Measurements from ENCODE around the gene NNAT.

NNAT gene

DNA sequence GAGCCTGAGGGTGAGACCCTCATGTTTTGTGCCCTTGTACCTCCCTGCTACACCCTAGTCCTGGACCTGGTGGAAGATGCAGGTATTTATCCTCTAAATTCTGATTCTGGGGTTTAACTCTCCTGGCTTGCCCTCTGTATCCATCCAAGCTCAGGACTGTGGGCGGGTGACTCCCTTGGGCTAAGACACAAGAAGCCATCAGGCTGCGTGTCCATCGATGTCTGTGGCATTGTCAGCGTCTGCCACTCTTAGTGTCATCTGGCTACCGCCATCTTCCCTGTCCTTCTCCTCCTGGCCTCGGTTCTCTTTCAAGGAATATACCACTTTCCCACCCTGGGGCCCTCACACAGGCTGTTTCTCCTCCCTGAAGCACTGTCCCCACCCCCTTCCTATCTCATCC lies 35.5 kb downstream of the NNAT start:
- DNase-seq = no peak
- H3K27me3 ChIP-seq (ENCODE audit: insufficient read depth, low read depth, severe bottlenecking) = no peaks in the 10 kb centered on the region
- H3K36me3 ChIP-seq = no peaks in the 10 kb centered on the region
- H3K4me3 ChIP-seq (ENCODE audit: low read depth, low read length) = no peak overlapping the region
- TF ChIP-seq, protein P1, sequence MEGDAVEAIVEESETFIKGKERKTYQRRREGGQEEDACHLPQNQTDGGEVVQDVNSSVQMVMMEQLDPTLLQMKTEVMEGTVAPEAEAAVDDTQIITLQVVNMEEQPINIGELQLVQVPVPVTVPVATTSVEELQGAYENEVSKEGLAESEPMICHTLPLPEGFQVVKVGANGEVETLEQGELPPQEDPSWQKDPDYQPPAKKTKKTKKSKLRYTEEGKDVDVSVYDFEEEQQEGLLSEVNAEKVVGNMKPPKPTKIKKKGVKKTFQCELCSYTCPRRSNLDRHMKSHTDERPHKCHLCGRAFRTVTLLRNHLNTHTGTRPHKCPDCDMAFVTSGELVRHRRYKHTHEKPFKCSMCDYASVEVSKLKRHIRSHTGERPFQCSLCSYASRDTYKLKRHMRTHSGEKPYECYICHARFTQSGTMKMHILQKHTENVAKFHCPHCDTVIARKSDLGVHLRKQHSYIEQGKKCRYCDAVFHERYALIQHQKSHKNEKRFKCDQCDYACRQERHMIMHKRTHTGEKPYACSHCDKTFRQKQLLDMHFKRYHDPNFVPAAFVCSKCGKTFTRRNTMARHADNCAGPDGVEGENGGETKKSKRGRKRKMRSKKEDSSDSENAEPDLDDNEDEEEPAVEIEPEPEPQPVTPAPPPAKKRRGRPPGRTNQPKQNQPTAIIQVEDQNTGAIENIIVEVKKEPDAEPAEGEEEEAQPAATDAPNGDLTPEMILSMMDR (IDR thresholded peaks at IDR 0.05; ENCODE audit: low read depth, low read length) = no peak
- no peak overlapping the region for H3K27ac ChIP-seq
- H3K9me3 ChIP-seq (ENCODE audit: severe bottlenecking) = no peaks in the 10 kb centered on the region

DNA sequence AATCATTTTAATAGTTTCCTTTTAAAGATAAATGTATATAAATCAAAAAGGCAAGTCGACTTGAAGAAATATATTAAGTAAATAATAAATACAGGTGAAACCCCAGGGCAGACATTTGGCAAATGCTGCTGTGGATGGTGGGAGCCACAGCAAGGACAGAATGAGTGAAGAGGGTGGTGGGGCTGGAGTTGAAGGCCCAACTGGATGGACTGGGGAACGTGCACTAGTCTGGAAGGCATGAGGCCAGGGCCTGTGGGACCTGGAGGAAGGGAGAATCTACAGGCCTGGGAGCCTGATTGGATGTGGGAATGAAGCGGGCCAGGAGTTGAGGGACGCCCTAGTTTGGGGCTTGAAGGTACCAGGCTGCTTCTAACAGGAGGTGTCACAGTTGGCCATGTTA lies 37.3 kb downstream of the NNAT start:
- no peak for DNase-seq
- TF ChIP-seq, protein P1 (IDR thresholded peaks at IDR 0.05; ENCODE audit: low read depth, low read length) = no peak
- no peaks in the 10 kb centered on the region for H3K27me3 ChIP-seq (ENCODE audit: insufficient read depth, low read depth, severe bottlenecking)

DNA sequence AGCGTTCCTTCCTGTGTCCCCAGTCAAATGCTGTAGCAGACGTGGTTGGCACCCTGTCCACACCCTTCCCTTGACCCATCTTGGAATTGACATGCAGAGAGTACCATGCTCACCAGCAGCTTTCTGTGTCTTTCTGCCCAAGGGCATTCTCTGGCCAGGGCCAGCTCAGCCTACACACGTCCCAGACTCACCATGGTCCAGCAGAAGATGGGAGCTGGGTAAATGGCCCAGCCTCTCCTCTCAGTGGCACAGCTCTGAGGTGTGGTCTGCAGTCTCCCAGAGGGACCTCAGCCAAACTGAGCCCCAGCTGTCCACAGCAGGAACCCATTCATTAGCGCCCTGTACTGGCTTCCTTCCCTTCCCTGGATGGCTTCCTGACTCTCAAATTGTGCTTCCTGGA lies 37.7 kb downstream of the NNAT start:
- Histone ChIP-seq H3K9me3 (ENCODE audit: severe bottlenecking) (no peaks in the 10 kb centered on the region), H3K36me3 (no peaks in the 10 kb centered on the region), H3K4me3 (ENCODE audit: low read depth, low read length) (no peak overlapping the region), H3K27ac (no peak overlapping the region), H3K27me3 (ENCODE audit: insufficient read depth, low read depth, severe bottlenecking) (no peaks in the 10 kb centered on the region)
- TF ChIP-seq, protein P1 (IDR thresholded peaks at IDR 0.05; ENCODE audit: low read depth, low read length) = no peak
- no peak for DNase-seq

More for the DNA sequence above, 37.3 kb downstream of the NNAT start:
- Histone ChIP-seq H3K4me3 (ENCODE audit: low read depth, low read length) (no peak overlapping the region), H3K27ac (no peak overlapping the region), H3K36me3 (no peaks in the 10 kb centered on the region), H3K9me3 (ENCODE audit: severe bottlenecking) (no peaks in the 10 kb centered on the region)

DNA sequence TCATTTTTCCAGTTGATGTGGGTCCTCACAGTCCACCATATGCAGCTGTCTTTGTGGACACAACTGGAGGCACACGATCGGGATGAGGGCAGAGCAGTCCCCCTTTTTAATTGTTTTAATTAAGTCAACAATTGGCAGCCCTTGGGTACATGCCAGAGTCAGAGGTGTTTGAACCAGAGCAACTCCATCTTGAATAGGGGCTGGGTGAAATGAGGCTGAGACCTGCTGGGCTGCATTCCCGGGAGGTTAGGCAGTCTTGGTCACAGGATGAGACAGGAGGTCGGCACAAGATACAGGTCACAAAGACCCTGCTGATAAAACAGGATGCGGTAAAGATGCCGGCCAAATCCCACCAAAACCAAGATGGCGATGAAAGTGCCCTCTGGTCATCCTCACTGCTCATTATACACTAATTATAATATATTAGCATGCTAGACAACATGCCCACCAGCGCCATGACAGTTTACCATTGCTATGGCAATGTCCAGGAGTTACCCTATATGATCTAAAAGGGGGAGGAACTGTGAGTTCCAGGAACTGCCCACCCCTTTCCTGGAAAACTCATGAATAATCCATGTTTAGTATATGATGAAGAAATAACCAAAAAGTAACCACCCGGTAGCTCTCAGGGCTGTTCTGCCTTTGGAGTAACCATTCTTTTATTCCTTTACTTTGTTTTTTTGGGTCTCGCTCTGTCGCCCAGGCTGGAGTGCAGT lies 38.4 kb downstream of the NNAT start:
- TF ChIP-seq, protein P1 (IDR thresholded peaks at IDR 0.05; ENCODE audit: low read depth, low read length) = no peak
- Histone ChIP-seq H3K27ac (no peak overlapping the region), H3K27me3 (ENCODE audit: insufficient read depth, low read depth, severe bottlenecking) (no peaks in the 10 kb centered on the region), H3K9me3 (ENCODE audit: severe bottlenecking) (no peaks in the 10 kb centered on the region), H3K4me3 (ENCODE audit: low read depth, low read length) (no peak overlapping the region), H3K36me3 (no peaks in the 10 kb centered on the region)
- DNase-seq = no peak

DNA sequence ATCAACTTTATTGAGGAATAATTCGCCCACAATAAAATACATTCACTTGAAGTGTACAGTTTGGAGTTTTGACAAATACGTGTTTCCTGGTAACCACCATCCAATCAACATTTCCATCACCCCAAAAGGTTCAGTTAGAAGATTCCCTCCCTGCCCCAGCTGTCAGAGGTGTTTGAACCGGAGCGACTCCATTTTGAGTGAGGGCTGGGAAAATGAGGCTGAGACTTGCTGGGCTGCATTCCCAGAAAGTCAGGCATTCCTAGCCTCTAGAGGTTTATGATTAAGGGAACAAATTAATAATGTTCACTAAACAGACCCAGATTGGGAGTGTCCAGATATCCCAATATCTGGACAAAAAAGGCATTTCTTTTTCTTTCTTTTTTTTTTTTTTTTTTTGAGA lies 39.6 kb downstream of the NNAT start:
- H3K9me3 ChIP-seq (ENCODE audit: severe bottlenecking) = no peaks in the 10 kb centered on the region
- no peaks in the 10 kb centered on the region for H3K27me3 ChIP-seq (ENCODE audit: insufficient read depth, low read depth, severe bottlenecking)
- H3K4me3 ChIP-seq (ENCODE audit: low read depth, low read length) = no peak overlapping the region
- no peak overlapping the region for H3K27ac ChIP-seq
- TF ChIP-seq, protein P1 (IDR thresholded peaks at IDR 0.05; ENCODE audit: low read depth, low read length) = no peak
- DNase-seq = no peak
- H3K36me3 ChIP-seq = no peaks in the 10 kb centered on the region

All from WERI-Rb-1 (cell line).